ENCODE data around the gene KRAS.

GRCh38 chr12:25287610-25288009 lies 36.9 kb upstream of the KRAS start:
- TF ChIP-seq MLX (CRISPR knock-in tag; IDR thresholded peaks at IDR 0.05) (no peak), ZNF225 (CRISPR knock-in tag; IDR thresholded peaks at IDR 0.05) (no peak), PHF8 (CRISPR knock-in tag; IDR thresholded peaks at IDR 0.05) (no peak), GABPA (IDR thresholded peaks at IDR 0.05; ENCODE audit: low read depth, low read length) (no peak), GABPA (CRISPR knock-in tag; IDR thresholded peaks at IDR 0.05; ENCODE audit: low read depth) (no peak), TBX3 (IDR thresholded peaks at IDR 0.05; ENCODE audit: borderline replicate concordance) (no peak), ZNF12 (CRISPR knock-in tag; IDR thresholded peaks at IDR 0.05) (no peak), NFKB2 (CRISPR knock-in tag; IDR thresholded peaks at IDR 0.05; ENCODE audit: borderline replicate concordance) (no peak), SUZ12 (IDR thresholded peaks at IDR 0.05; ENCODE audit: low read depth, low read length) (no peak), ZFP36 (IDR thresholded peaks at IDR 0.05; ENCODE audit: borderline replicate concordance, low read depth, low read length, partially characterized antibody) (no peak), MNT (IDR thresholded peaks at IDR 0.05) (no peak), EP300 (IDR thresholded peaks at IDR 0.05; ENCODE audit: low read depth in 2 of 2, low read length in 2 of 2) (no peak), EP300 (CRISPR knock-in tag; IDR thresholded peaks at IDR 0.05; ENCODE audit: borderline replicate concordance) (no peak)
- TF ChIP-seq, protein P1, sequence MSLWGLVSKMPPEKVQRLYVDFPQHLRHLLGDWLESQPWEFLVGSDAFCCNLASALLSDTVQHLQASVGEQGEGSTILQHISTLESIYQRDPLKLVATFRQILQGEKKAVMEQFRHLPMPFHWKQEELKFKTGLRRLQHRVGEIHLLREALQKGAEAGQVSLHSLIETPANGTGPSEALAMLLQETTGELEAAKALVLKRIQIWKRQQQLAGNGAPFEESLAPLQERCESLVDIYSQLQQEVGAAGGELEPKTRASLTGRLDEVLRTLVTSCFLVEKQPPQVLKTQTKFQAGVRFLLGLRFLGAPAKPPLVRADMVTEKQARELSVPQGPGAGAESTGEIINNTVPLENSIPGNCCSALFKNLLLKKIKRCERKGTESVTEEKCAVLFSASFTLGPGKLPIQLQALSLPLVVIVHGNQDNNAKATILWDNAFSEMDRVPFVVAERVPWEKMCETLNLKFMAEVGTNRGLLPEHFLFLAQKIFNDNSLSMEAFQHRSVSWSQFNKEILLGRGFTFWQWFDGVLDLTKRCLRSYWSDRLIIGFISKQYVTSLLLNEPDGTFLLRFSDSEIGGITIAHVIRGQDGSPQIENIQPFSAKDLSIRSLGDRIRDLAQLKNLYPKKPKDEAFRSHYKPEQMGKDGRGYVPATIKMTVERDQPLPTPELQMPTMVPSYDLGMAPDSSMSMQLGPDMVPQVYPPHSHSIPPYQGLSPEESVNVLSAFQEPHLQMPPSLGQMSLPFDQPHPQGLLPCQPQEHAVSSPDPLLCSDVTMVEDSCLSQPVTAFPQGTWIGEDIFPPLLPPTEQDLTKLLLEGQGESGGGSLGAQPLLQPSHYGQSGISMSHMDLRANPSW (CRISPR knock-in tag; IDR thresholded peaks at IDR 0.05; ENCODE audit: borderline replicate concordance): no peak
- TF ChIP-seq, protein P2, sequence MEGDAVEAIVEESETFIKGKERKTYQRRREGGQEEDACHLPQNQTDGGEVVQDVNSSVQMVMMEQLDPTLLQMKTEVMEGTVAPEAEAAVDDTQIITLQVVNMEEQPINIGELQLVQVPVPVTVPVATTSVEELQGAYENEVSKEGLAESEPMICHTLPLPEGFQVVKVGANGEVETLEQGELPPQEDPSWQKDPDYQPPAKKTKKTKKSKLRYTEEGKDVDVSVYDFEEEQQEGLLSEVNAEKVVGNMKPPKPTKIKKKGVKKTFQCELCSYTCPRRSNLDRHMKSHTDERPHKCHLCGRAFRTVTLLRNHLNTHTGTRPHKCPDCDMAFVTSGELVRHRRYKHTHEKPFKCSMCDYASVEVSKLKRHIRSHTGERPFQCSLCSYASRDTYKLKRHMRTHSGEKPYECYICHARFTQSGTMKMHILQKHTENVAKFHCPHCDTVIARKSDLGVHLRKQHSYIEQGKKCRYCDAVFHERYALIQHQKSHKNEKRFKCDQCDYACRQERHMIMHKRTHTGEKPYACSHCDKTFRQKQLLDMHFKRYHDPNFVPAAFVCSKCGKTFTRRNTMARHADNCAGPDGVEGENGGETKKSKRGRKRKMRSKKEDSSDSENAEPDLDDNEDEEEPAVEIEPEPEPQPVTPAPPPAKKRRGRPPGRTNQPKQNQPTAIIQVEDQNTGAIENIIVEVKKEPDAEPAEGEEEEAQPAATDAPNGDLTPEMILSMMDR (CRISPR knock-in tag; IDR thresholded peaks at IDR 0.05): no peak
